ENCODE data around the gene FBXW9.
A peak's percentile ranks its signal among the peaks of the same experiment; 100 is the strongest.
"Not testable (repeated sequence)": the region's sequence is repeated elsewhere in the genome, so short reads cannot be mapped to it uniquely, and the experiment has no call there.

Gene FBXW9

DNA sequence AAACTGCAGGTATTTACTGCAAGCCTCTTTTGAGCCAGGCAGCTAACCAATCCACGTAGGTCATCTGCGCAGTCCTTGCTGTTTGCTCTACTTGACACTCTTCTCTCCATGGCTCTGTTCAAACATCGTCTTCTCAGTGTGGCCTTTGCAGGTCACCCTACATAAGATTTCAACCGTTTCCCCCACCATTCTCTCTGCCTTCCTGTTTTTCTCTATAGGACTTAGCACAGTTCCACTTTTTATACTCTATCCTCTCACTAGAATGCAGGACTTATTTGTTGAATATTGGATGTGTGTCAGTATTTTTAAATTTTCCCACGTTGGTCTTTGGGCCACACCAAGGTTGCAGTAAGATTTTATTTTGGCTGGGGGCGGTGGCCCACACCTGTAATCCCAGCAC is 1.7 kb upstream of the FBXW9 start:
- Histone ChIP-seq H3K27me3 (ENCODE audit: control insufficient read depth in 2 of 2, insufficient read depth in 2 of 2, low read length in 2 of 2) (no peaks in the 10 kb centered on the region), H3K4me1 (ENCODE audit: control insufficient read depth in 2 of 2, insufficient read depth in 2 of 2, low read length in 2 of 2) (peaks cover 10 to 13% of the 10 kb centered on the region in 2 donors), H3K27ac (ENCODE audit: low read depth in 2 of 2, low read length in 2 of 2) (no peak overlapping the region), H3K9me3 (ENCODE audit: control insufficient read depth in 2 of 2, low read length in 2 of 2) (no peaks in the 10 kb centered on the region), H3K9ac (ENCODE audit: low read depth in 1 of 2, low read length in 2 of 2) (no peak overlapping the region), H3K4me3 (ENCODE audit: low read length in 2 of 2) (no peak overlapping the region), H3K36me3 (ENCODE audit: control insufficient read depth in 2 of 2, insufficient read depth in 2 of 2, low read length in 2 of 2) (peaks cover 23 to 34% of the 10 kb centered on the region in 2 donors)

DNA sequence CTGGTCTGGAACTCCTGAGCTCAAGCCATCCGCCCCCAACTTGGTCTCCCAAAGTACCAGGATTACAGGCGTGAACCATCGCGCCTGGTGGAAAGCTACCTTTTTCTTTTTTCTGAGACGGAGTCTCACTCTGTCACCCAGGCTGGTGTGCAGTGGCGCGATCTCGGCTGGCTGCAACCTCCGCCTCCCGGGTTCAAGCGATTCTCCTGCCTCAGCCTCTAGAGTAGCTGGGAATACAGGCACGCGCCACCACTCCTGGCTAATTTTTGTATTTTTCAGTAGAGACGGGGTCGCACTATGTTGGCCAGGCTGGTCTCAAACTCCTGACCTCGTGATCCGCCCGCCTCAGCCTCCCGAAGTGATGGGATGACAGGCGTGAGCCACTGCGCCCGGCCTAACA is 994 bp upstream of the FBXW9 start:
- not testable (repeated sequence) for H3K9me3 ChIP-seq (ENCODE audit: control insufficient read depth in 2 of 2, low read length in 2 of 2); H3K9ac ChIP-seq (ENCODE audit: low read depth in 1 of 2, low read length in 2 of 2); H3K27me3 ChIP-seq (ENCODE audit: control insufficient read depth in 2 of 2, insufficient read depth in 2 of 2, low read length in 2 of 2); H3K4me3 ChIP-seq (ENCODE audit: low read length in 2 of 2); H3K27ac ChIP-seq (ENCODE audit: low read depth in 2 of 2, low read length in 2 of 2)
- peaks cover 10 to 13% of the 10 kb centered on the region in 2 donors for H3K4me1 ChIP-seq (ENCODE audit: control insufficient read depth in 2 of 2, insufficient read depth in 2 of 2, low read length in 2 of 2)
- peaks cover 16 to 27% of the 10 kb centered on the region in 2 donors for H3K36me3 ChIP-seq (ENCODE audit: control insufficient read depth in 2 of 2, insufficient read depth in 2 of 2, low read length in 2 of 2)

DNA sequence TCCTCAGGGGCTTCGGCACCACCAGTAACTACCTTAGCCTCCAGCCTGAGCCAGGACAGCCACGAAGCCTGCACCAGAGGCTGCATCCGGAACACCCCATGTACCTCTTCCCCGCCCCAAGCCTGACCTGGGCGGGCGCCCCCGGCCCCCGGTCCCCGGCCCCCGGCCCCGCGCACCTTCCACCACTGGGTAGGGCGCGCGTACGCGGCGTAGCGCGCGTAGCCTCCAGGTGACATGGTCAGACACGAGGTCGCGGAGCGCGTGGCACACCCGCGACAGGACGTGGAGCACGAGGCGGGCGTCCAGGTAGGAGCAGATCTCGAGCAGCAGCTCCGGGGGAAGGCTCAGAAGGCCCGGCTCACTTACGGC is 450 bp downstream of the FBXW9 start:
- H3K4me1 ChIP-seq (ENCODE audit: control insufficient read depth in 2 of 2, insufficient read depth in 2 of 2, low read length in 2 of 2) = peaks cover 10 to 13% of the 10 kb centered on the region in 2 donors
- peak overlapping the region; percentile 82 to 95 for H3K4me3 ChIP-seq (ENCODE audit: low read length in 2 of 2)
- H3K27ac ChIP-seq (ENCODE audit: low read depth in 2 of 2, low read length in 2 of 2) = no peak overlapping the region
- peak overlapping the region; percentile 53 to 79 for H3K9ac ChIP-seq (ENCODE audit: low read depth in 1 of 2, low read length in 2 of 2)
- H3K27me3 ChIP-seq (ENCODE audit: control insufficient read depth in 2 of 2, insufficient read depth in 2 of 2, low read length in 2 of 2) = no peaks in the 10 kb centered on the region
- H3K9me3 ChIP-seq (ENCODE audit: control insufficient read depth in 2 of 2, low read length in 2 of 2) = no peaks in the 10 kb centered on the region
- H3K36me3 ChIP-seq (ENCODE audit: control insufficient read depth in 2 of 2, insufficient read depth in 2 of 2, low read length in 2 of 2) = peaks cover 3 to 13% of the 10 kb centered on the region in 2 donors

DNA sequence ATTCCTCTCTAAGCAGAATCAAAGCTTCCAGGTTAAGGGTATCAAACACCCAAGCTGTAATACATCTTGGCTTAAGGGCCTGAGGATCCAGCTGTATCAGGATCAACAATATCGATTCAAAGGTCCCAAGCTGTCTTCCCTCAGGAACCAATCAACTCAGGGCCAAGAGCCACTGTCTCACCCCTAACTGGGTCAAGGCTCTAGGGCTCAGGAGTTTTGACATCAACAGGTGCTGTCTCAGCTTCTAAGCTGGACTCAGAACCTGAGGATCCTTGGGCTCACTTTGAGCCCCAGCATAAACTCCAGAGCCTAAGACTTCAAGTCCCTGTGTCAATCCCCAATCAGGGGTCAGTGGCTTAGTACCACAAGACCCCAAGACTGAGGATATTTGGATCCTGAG is 917 bp downstream of the FBXW9 start:
- peak overlapping the region; percentile 82 to 95 for H3K4me3 ChIP-seq (ENCODE audit: low read length in 2 of 2)
- H3K9ac ChIP-seq (ENCODE audit: low read depth in 1 of 2, low read length in 2 of 2) = peak overlapping the region in 1 of 2 donors; percentile 38
- peaks cover 0 to 9% of the 10 kb centered on the region in 2 donors for H3K36me3 ChIP-seq (ENCODE audit: control insufficient read depth in 2 of 2, insufficient read depth in 2 of 2, low read length in 2 of 2)
- H3K4me1 ChIP-seq (ENCODE audit: control insufficient read depth in 2 of 2, insufficient read depth in 2 of 2, low read length in 2 of 2) = peaks cover 10 to 13% of the 10 kb centered on the region in 2 donors
- no peaks in the 10 kb centered on the region for H3K9me3 ChIP-seq (ENCODE audit: control insufficient read depth in 2 of 2, low read length in 2 of 2)
- no peak overlapping the region for H3K27ac ChIP-seq (ENCODE audit: low read depth in 2 of 2, low read length in 2 of 2)
- no peaks in the 10 kb centered on the region for H3K27me3 ChIP-seq (ENCODE audit: control insufficient read depth in 2 of 2, insufficient read depth in 2 of 2, low read length in 2 of 2)

DNA sequence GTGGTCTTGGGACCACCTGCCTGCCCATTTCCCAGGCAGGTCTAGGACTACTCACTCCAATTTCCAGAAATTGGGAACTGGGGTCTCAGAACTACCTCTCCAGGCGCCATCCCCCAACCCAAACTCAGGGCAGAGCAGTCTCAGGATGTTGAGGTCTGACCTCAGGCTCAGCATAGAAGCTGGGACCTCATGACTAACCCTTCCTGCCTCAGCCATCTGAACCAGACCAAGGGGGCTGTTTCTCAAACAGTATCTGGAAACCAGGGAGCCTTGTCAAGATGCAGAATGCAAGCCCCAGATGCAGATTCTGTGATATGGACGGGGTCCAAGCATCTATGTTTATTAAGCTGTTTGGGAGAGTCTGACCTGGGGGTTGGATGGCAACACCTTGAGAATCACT is 1.3 kb downstream of the FBXW9 start:
- Histone ChIP-seq H3K4me3 (ENCODE audit: low read length in 2 of 2) (peak overlapping the region in 1 of 2 donors; percentile 82), H3K27ac (ENCODE audit: low read depth in 2 of 2, low read length in 2 of 2) (no peak overlapping the region), H3K27me3 (ENCODE audit: control insufficient read depth in 2 of 2, insufficient read depth in 2 of 2, low read length in 2 of 2) (no peaks in the 10 kb centered on the region), H3K36me3 (ENCODE audit: control insufficient read depth in 2 of 2, insufficient read depth in 2 of 2, low read length in 2 of 2) (peaks cover 0 to 7% of the 10 kb centered on the region in 2 donors), H3K9me3 (ENCODE audit: control insufficient read depth in 2 of 2, low read length in 2 of 2) (no peaks in the 10 kb centered on the region), H3K9ac (ENCODE audit: low read depth in 1 of 2, low read length in 2 of 2) (no peak overlapping the region), H3K4me1 (ENCODE audit: control insufficient read depth in 2 of 2, insufficient read depth in 2 of 2, low read length in 2 of 2) (peaks cover 10 to 13% of the 10 kb centered on the region in 2 donors)

DNA sequence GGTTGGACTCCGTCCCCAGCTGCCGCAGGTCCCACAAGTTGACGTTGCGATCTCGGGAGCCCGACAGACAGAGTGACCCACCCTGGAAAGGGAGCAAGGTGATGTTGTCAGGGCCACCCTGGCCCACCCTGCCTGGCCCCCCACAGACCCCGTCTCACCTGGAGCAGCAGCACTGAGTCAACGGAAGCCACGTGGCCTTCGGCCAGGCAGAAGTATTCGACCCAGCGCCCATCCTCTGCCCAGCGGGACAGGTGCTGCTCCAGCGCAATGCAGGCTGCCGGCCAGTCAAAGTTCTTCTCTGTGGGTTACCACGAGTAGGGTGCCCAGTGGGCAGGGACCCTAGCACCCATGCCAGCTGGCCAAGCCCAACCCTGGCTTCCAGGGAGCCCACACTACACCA is 1.8 kb downstream of the FBXW9 start:
- H3K9ac ChIP-seq (ENCODE audit: low read depth in 1 of 2, low read length in 2 of 2) = no peak overlapping the region
- H3K36me3 ChIP-seq (ENCODE audit: control insufficient read depth in 2 of 2, insufficient read depth in 2 of 2, low read length in 2 of 2) = peaks cover 0 to 6% of the 10 kb centered on the region in 2 donors

DNA sequence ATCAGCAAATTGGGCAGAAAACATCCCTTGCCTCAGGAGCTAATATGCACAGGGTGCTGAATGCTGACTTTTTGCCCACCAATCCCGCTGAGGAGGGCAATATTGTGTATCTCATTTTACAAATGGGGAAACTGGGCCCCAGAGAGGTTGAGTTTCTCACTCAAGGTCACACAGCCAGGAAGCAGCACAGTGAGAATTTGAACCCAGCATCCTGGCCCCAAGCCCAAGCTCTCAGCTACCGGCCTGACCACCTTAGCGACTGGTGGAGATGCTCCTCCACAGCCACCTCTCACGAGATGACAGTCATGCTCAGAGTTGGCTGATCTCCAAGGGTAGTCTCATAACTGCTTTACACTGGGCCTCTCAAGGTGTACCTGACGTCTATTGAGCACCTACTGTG is 3.5 kb downstream of the FBXW9 start:
- Histone ChIP-seq H3K36me3 (ENCODE audit: control insufficient read depth in 2 of 2, insufficient read depth in 2 of 2, low read length in 2 of 2) (peaks cover 0 to under 1% of the 10 kb centered on the region in 2 donors), H3K27ac (ENCODE audit: low read depth in 2 of 2, low read length in 2 of 2) (no peak overlapping the region), H3K9ac (ENCODE audit: low read depth in 1 of 2, low read length in 2 of 2) (no peak overlapping the region), H3K4me3 (ENCODE audit: low read length in 2 of 2) (no peak overlapping the region), H3K4me1 (ENCODE audit: control insufficient read depth in 2 of 2, insufficient read depth in 2 of 2, low read length in 2 of 2) (peaks cover 10 to 13% of the 10 kb centered on the region in 2 donors), H3K9me3 (ENCODE audit: control insufficient read depth in 2 of 2, low read length in 2 of 2) (no peaks in the 10 kb centered on the region), H3K27me3 (ENCODE audit: control insufficient read depth in 2 of 2, insufficient read depth in 2 of 2, low read length in 2 of 2) (no peaks in the 10 kb centered on the region)

More for the DNA sequence above, 1.8 kb downstream of the FBXW9 start:
- Histone ChIP-seq H3K4me1 (ENCODE audit: control insufficient read depth in 2 of 2, insufficient read depth in 2 of 2, low read length in 2 of 2) (peaks cover 10 to 13% of the 10 kb centered on the region in 2 donors), H3K4me3 (ENCODE audit: low read length in 2 of 2) (no peak overlapping the region), H3K27ac (ENCODE audit: low read depth in 2 of 2, low read length in 2 of 2) (no peak overlapping the region), H3K27me3 (ENCODE audit: control insufficient read depth in 2 of 2, insufficient read depth in 2 of 2, low read length in 2 of 2) (no peaks in the 10 kb centered on the region), H3K9me3 (ENCODE audit: control insufficient read depth in 2 of 2, low read length in 2 of 2) (no peaks in the 10 kb centered on the region)

DNA sequence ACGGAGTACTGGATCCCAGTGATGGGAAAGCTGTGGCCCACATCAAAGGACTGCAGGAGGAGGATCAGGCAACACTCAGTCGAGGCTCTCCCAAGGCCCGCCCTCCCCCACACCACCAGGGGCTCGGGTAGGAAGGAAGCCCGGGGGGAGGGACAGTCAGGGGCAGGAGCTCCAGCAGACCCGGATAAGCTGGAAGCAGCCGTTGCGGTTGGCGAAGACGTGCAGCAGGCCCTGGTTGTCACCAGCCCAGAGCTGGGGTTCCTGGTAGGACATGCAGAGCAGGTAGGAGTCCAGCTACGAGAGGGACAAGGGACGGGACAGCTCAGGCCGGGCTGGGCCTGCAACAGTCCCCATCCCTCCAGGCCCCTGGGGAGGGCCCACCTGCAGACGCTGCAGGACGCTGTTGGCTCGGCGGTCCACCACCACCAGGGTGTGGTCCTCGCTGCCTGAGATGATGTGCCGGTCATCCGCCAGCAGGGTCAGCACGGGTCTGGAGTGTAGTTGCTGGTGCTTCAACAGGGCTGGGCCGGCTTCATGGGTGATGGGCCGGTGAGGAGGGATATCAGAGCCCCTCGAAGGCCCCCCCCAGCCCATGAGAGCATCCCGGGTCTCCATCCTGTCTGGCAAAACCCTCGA is 6.7 kb downstream of the FBXW9 start:
- Histone ChIP-seq H3K4me1 (ENCODE audit: control insufficient read depth in 2 of 2, insufficient read depth in 2 of 2, low read length in 2 of 2) (no peaks in the 10 kb centered on the region), H3K27me3 (ENCODE audit: control insufficient read depth in 2 of 2, insufficient read depth in 2 of 2, low read length in 2 of 2) (no peaks in the 10 kb centered on the region)

DNA sequence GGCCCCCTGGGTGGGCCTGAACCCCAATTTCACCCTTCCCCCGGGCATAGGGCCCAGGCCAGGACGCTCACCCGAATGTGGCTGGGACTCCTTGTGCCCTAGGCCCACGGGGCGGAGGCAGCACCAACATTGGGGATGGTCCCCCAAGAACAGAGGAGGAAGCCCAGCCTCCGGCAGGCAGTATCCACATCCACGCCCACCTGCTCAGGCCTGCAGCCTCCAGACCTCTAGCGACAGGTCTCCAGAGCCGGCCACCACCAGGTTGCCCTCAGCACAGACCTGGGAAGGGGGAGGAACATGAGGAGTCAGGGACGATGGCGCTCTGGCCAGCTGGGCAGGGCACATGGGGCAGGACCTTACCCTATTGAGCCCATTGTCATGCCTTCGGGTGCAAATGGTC is 7.4 kb downstream of the FBXW9 start:
- no peak overlapping the region for H3K4me3 ChIP-seq (ENCODE audit: low read length in 2 of 2)
- H3K27ac ChIP-seq (ENCODE audit: low read depth in 2 of 2, low read length in 2 of 2) = no peak overlapping the region
- no peaks in the 10 kb centered on the region for H3K9me3 ChIP-seq (ENCODE audit: control insufficient read depth in 2 of 2, low read length in 2 of 2)
- no peak overlapping the region for H3K9ac ChIP-seq (ENCODE audit: low read depth in 1 of 2, low read length in 2 of 2)
- H3K4me1 ChIP-seq (ENCODE audit: control insufficient read depth in 2 of 2, insufficient read depth in 2 of 2, low read length in 2 of 2) = no peaks in the 10 kb centered on the region
- no peaks in the 10 kb centered on the region for H3K27me3 ChIP-seq (ENCODE audit: control insufficient read depth in 2 of 2, insufficient read depth in 2 of 2, low read length in 2 of 2)
- H3K36me3 ChIP-seq (ENCODE audit: control insufficient read depth in 2 of 2, insufficient read depth in 2 of 2, low read length in 2 of 2) = no peaks in the 10 kb centered on the region

More for the DNA sequence above, 6.7 kb downstream of the FBXW9 start:
- Histone ChIP-seq H3K27ac (ENCODE audit: low read depth in 2 of 2, low read length in 2 of 2) (no peak overlapping the region), H3K9me3 (ENCODE audit: control insufficient read depth in 2 of 2, low read length in 2 of 2) (no peaks in the 10 kb centered on the region), H3K36me3 (ENCODE audit: control insufficient read depth in 2 of 2, insufficient read depth in 2 of 2, low read length in 2 of 2) (no peaks in the 10 kb centered on the region), H3K9ac (ENCODE audit: low read depth in 1 of 2, low read length in 2 of 2) (no peak overlapping the region), H3K4me3 (ENCODE audit: low read length in 2 of 2) (no peak overlapping the region)

DNA sequence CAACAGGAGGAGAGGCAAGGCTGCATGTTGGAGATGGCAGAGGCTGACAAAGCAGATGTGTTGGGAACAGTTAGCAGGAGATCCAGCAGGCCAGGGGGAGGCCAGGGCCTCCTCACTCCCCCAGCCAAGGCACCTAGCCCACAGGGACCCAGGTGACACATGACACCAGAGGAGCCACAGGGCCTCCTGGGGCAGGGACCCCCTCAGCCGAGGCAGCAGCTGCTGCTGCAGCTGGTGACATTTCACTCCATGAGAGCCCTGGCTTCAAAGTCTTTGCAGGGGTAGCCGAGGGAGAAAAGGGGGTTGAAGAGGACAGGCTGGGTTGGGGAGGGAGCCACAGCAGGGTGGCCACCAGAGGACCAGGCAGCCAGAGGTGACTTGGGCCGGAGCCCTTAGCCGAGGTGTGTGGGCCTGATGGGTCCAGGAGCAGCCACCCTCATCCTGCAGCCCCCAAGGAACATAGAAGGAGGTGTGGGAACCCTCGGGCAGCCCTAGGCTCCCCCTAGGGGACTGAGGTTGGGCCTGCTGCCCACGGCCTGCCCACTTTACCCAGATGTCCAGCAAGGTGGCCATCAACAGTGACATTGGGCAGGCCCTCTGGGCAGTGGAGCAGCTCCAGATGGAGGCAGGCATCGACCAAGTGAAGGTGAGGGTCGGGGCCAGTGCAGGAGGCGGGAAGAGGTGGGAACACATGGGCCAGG is 8.8 kb downstream of the FBXW9 start, which contains the start of gene GNG14:
Gene GNG14, plus strand, starts transcription at position 503 of the 701 bp plus-strand sequence. Its CDS starts 51 bp downstream, at position 554.
- no peaks in the 10 kb centered on the region for H3K9me3 ChIP-seq (ENCODE audit: control insufficient read depth in 2 of 2, low read length in 2 of 2)
- no peak within 1 kb of the TSS for H3K4me3 ChIP-seq (ENCODE audit: low read length in 2 of 2)
- no peaks in the 10 kb centered on the region for H3K36me3 ChIP-seq (ENCODE audit: control insufficient read depth in 2 of 2, insufficient read depth in 2 of 2, low read length in 2 of 2)
- no peaks in the 10 kb centered on the region for H3K4me1 ChIP-seq (ENCODE audit: control insufficient read depth in 2 of 2, insufficient read depth in 2 of 2, low read length in 2 of 2)
- H3K27ac ChIP-seq (ENCODE audit: low read depth in 2 of 2, low read length in 2 of 2) = no peak within 1 kb of the TSS
- H3K27me3 ChIP-seq (ENCODE audit: control insufficient read depth in 2 of 2, insufficient read depth in 2 of 2, low read length in 2 of 2) = no peaks in the 10 kb centered on the region
- H3K9ac ChIP-seq (ENCODE audit: low read depth in 1 of 2, low read length in 2 of 2) = no peak within 1 kb of the TSS
